Vagina (tissue), 2 donors: ENCODE results near the gene ERH. TPM values are rescaled to one million over a fixed set of nuclear protein-coding genes. Genes with fewer than 3 reads are reported as not detected.

ENCODE experiments used
- DNase-seq, 2 donors: peaks; one replicate each; pipeline ENCODE4 v3.0.0-alpha.2; 2017; ENCODE audit errors: extremely low spot score in 2 of 2
- H3K27ac ChIP-seq: fragments of 200-600 bp; sonication (generic); one replicate; pipeline ENCODE4 v1.5.1; 2019
- H3K27me3 ChIP-seq: fragments of 200-600 bp; sonication (generic); one replicate; pipeline ENCODE4 v1.5.1; 2019
- H3K36me3 ChIP-seq, 2 donors: fragments of 200-600 bp; sonication (generic); one replicate each; pipeline ENCODE4 v1.5.1; 2017 to 2019
- H3K4me1 ChIP-seq: fragments of 200-600 bp; sonication (generic); one replicate; pipeline ENCODE4 v1.5.1; 2019
- H3K4me3 ChIP-seq, 2 donors: fragments of 200-600 bp; sonication (generic); 1 replicate in 1 of 2; 2 replicates in 1 of 2; pipeline ENCODE4 v1.5.1; 2016 to 2019
- H3K9me3 ChIP-seq: fragments of 200-600 bp; sonication (generic); one replicate; pipeline ENCODE4 v1.5.1; 2019
- POLR2A ChIP-seq, 2 donors: fragments of 450-650 bp; IDR thresholded peaks; one replicate each; pipeline ENCODE4 v1.6.1; 2017; ENCODE audit warnings: antibody characterized with exemption in 2 of 2, mild to moderate bottlenecking in 2 of 2, moderate library complexity in 2 of 2
- POLR2AphosphoS5 ChIP-seq, 2 donors: sonication (generic); formaldehyde crosslinking; IDR thresholded peaks; one replicate each; pipeline ENCODE4 v1.9.0; 2017; ENCODE audit warnings: antibody characterized with exemption in 2 of 2, mild to moderate bottlenecking in 2 of 2, low read depth in 1 of 2; ENCODE audit not compliant: insufficient read depth in 1 of 2
- intact Hi-C: fragments of 100-400 bp; cut with DNase I; formaldehyde crosslinking; loops from one replicate; pipeline ENCODE4 v1.15.1; 2023
- total RNA-seq: library from RNA; depleted of rRNA; stranded (reverse); fragments of >200 nt; gene quantifications from one replicate; pipeline ENCODE4 v1.2.3, GENCODE V29; 2016
- TF ChIP-seq, protein P1 (sequence below), 3 experiments: fragments of 450-650 bp in 2 of 3; fragments of 200-600 bp in 1 of 3; sonication (generic) in 1 of 3; IDR thresholded peaks; one replicate each; pipeline ENCODE4 v1.5.1; 2017 to 2019; ENCODE audit warnings: antibody characterized with exemption in 3 of 3, mild to moderate bottlenecking in 2 of 3, moderate library complexity in 2 of 3

ERH gene
- total RNA-seq, 1 donor from 2014 or later: 77.8 TPM

GRCh38 chr14:69353168-69353567, 44.9 kb downstream of the ERH start:
- H3K4me3 ChIP-seq: no peak overlapping the region
- intact Hi-C loops: loop anchor here (10.0 kb wide), 1 partner anchor 88 kb away; the partner anchor contains the start of gene GALNT16
- H3K36me3 ChIP-seq: no peaks in the 10 kb centered on the region
- no peaks in the 10 kb centered on the region for H3K27me3 ChIP-seq
- no peak for DNase-seq
- no peak for TF ChIP-seq POLR2A (IDR thresholded peaks at IDR 0.05)
- no peak for TF ChIP-seq POLR2AphosphoS5 (IDR thresholded peaks at IDR 0.05; ENCODE audit: insufficient read depth in 1 of 2, low read depth in 1 of 2)
- TF ChIP-seq, protein P1, sequence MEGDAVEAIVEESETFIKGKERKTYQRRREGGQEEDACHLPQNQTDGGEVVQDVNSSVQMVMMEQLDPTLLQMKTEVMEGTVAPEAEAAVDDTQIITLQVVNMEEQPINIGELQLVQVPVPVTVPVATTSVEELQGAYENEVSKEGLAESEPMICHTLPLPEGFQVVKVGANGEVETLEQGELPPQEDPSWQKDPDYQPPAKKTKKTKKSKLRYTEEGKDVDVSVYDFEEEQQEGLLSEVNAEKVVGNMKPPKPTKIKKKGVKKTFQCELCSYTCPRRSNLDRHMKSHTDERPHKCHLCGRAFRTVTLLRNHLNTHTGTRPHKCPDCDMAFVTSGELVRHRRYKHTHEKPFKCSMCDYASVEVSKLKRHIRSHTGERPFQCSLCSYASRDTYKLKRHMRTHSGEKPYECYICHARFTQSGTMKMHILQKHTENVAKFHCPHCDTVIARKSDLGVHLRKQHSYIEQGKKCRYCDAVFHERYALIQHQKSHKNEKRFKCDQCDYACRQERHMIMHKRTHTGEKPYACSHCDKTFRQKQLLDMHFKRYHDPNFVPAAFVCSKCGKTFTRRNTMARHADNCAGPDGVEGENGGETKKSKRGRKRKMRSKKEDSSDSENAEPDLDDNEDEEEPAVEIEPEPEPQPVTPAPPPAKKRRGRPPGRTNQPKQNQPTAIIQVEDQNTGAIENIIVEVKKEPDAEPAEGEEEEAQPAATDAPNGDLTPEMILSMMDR (IDR thresholded peaks at IDR 0.05): no peak
- no peak overlapping the region for H3K27ac ChIP-seq
- peaks cover 38% of the 10 kb centered on the region for H3K4me1 ChIP-seq
- no peaks in the 10 kb centered on the region for H3K9me3 ChIP-seq

GRCh38 chr14:69351911-69352310, 46.2 kb downstream of the ERH start:
- intact Hi-C loops: loop anchor here (10.0 kb wide), 1 partner anchor 87 kb away; the partner anchor contains the start of gene GALNT16
- Histone ChIP-seq H3K27ac (no peak overlapping the region), H3K36me3 (no peaks in the 10 kb centered on the region), H3K4me3 (no peak overlapping the region), H3K4me1 (peaks cover 31% of the 10 kb centered on the region), H3K9me3 (no peaks in the 10 kb centered on the region), H3K27me3 (no peaks in the 10 kb centered on the region)
- no peak for DNase-seq
- TF ChIP-seq POLR2AphosphoS5 (IDR thresholded peaks at IDR 0.05; ENCODE audit: insufficient read depth in 1 of 2, low read depth in 1 of 2) (no peak), POLR2A (IDR thresholded peaks at IDR 0.05) (no peak)
- TF ChIP-seq, protein P1 (IDR thresholded peaks at IDR 0.05): no peak

DNA sequence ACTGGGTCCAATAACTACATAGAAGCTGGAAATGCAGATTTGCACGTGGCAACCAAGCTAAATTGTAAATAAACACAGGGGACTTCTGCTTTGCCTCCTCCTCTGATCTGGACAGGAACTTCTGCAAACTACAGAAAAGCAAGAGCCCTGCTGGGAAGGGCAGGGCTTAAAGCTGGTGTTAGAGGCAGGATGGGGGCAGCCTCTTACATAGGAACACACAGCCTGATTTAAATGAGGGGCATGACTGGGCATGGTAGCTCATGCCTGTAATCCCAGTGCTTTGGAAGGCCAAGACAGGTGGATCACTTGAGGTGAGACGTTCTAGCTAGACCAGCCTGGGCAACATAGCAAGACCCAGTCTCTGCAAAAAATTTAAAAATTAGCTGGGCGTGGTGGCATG, 46.7 kb downstream of the ERH start:
- TF ChIP-seq POLR2AphosphoS5 (IDR thresholded peaks at IDR 0.05; ENCODE audit: insufficient read depth in 1 of 2, low read depth in 1 of 2): no peak
- TF ChIP-seq, protein P1 (IDR thresholded peaks at IDR 0.05): no peak
- no peak for TF ChIP-seq POLR2A (IDR thresholded peaks at IDR 0.05)
- Histone ChIP-seq H3K27ac (no peak overlapping the region), H3K9me3 (no peaks in the 10 kb centered on the region), H3K4me1 (peaks cover 28% of the 10 kb centered on the region), H3K36me3 (no peaks in the 10 kb centered on the region), H3K4me3 (no peak overlapping the region), H3K27me3 (no peaks in the 10 kb centered on the region)
- intact Hi-C loops: loop anchor here (10.0 kb wide), 1 partner anchor 87 kb away; the partner anchor contains the start of gene GALNT16
- DNase-seq: no peak

DNA sequence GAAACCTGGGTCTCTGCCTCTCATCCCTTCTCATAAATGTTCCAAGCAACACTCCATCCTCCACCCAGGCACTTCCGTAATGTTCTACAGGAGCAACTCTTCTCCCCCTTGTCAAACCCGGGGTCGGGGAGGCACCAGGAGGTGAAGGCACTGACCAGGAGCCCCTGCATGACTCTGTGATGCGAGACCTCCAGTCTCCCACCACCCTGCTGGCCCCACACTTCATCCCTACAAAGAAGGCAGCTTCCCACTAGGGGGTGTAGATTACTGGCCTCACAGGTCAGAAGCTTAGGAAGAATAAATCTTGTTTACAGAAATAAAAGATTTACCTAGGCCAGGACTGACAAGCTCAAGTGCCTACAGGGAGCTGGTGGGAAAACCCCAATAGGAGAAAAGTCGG, 47.2 kb downstream of the ERH start:
- TF ChIP-seq POLR2A (IDR thresholded peaks at IDR 0.05) (no peak), POLR2AphosphoS5 (IDR thresholded peaks at IDR 0.05; ENCODE audit: insufficient read depth in 1 of 2, low read depth in 1 of 2) (no peak)
- TF ChIP-seq, protein P1 (IDR thresholded peaks at IDR 0.05): no peak
- intact Hi-C loops: loop anchor here (10.0 kb wide), 1 partner anchor 86 kb away; the partner anchor contains the start of gene GALNT16
- no peak for DNase-seq

DNA sequence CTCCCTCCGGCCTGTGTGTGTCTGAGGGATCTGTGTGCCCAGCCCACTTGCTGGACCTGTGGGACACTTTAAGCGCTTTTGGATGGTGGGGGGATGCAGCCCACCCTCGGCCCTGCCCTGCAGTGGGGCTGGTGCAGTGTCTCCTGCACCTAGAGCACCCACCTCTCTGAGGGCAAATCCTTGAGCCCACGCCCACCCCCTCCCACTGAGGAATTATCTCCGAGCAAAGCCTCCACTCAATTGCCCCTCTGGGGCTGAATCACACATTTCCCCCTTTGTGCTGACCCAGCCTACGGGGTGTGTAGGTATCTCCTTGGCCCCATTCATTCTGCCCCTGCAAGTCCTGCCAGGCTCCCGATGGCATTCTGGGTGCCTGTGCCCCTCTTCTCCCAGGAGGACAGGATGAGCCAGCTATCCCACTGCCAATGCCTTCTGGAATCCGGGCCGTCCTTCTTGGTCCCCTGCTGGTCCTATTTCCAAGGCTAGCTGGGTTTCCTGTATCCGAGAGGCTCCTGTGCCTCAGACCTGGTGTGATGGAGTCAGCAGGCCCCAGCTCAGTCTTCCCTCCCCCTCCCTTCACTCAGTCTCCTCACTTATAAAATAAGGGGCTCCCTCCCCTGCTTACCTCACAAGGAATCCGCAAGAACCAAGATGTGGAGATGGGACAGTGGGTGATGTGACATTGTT, 48.9 kb downstream of the ERH start:
- DNase-seq: no peak
- Histone ChIP-seq H3K36me3 (no peaks in the 10 kb centered on the region), H3K9me3 (no peaks in the 10 kb centered on the region), H3K4me3 (no peak overlapping the region), H3K27ac (no peak overlapping the region), H3K27me3 (no peaks in the 10 kb centered on the region), H3K4me1 (peaks cover 6% of the 10 kb centered on the region)
- intact Hi-C loops: no loop called here
- no peak for TF ChIP-seq POLR2A (IDR thresholded peaks at IDR 0.05)
- TF ChIP-seq, protein P1 (IDR thresholded peaks at IDR 0.05): no peak
- no peak for TF ChIP-seq POLR2AphosphoS5 (IDR thresholded peaks at IDR 0.05; ENCODE audit: insufficient read depth in 1 of 2, low read depth in 1 of 2)

More for the DNA sequence above, 47.2 kb downstream of the ERH start:
- H3K4me3 ChIP-seq: no peak overlapping the region
- H3K4me1 ChIP-seq: peaks cover 23% of the 10 kb centered on the region
- no peaks in the 10 kb centered on the region for H3K9me3 ChIP-seq
- H3K36me3 ChIP-seq: no peaks in the 10 kb centered on the region
- H3K27me3 ChIP-seq: no peaks in the 10 kb centered on the region
- no peak overlapping the region for H3K27ac ChIP-seq
